ENCODE data around the gene ELF2. TPM values are rescaled to one million over a fixed set of nuclear protein-coding genes. Genes with fewer than 3 reads are reported as not detected.

ELF2 gene
- total and polyA plus RNA-seq, 8 donors = 9.0 to 31.6 (median 18.7) TPM

DNA sequence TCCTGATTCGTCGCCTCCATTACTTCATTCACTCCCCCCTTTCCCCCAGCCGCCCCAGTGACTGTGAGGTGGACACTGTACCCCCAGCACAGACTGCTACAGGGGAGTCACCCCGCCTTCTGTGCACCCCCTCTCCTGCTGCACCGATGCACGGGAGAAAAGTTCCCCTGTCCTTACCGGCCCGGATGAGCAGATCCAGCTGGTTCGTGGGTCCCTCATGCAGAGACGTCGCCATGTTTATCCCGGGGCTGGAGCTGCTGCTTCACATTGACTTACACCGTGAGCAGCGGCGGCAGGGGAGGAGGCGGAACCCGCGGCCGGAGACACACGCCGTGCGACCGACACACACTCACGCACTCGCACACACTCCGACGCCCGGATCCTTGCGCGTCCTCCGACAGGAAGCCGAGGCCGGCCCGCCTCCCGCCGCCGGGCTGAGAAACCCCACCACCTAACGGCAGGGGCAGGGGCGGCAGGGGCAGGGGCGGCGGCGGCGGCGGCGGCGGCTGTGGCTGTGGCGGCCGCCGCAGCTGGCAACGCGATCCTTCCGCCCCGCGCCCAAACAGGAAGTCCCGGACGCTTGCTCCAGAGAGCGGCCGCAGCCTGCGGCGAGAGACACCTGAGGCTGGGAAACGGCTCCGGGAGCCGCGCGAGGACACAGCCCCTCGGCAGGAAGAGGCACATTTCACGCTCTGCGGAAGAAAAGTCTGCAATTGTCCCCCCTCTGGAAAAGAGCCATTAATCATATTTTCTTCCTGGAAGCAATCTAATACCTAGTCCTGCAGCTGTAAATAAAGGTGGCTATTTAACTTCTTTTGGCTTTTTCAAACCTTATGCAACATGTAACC is 92.8 kb downstream of the ELF2 start:
- WGBS, 2 donors = 0 to 1% methylated on average over 50 to 68 of the region's 68 CpGs
- DNase-seq = peak; percentile 88 to 96 (median 91)
- TF ChIP-seq, protein P1, sequence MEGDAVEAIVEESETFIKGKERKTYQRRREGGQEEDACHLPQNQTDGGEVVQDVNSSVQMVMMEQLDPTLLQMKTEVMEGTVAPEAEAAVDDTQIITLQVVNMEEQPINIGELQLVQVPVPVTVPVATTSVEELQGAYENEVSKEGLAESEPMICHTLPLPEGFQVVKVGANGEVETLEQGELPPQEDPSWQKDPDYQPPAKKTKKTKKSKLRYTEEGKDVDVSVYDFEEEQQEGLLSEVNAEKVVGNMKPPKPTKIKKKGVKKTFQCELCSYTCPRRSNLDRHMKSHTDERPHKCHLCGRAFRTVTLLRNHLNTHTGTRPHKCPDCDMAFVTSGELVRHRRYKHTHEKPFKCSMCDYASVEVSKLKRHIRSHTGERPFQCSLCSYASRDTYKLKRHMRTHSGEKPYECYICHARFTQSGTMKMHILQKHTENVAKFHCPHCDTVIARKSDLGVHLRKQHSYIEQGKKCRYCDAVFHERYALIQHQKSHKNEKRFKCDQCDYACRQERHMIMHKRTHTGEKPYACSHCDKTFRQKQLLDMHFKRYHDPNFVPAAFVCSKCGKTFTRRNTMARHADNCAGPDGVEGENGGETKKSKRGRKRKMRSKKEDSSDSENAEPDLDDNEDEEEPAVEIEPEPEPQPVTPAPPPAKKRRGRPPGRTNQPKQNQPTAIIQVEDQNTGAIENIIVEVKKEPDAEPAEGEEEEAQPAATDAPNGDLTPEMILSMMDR (IDR thresholded peaks at IDR 0.05) = peak in 3 of 4 donors; percentile 10 to 39 (median 18)
- no peaks in the 10 kb centered on the region for H3K27me3 ChIP-seq
- no peaks in the 10 kb centered on the region for H3K9me3 ChIP-seq
- peak; percentile 69 to 80 (median 76) for ATAC-seq
- FAIRE-seq = no peak
- peak overlapping the region; percentile 56 to 79 (median 64) for H3K4me3 ChIP-seq
- H3K36me3 ChIP-seq = no peaks in the 10 kb centered on the region
- peak overlapping the region; percentile 93 to 98 (median 95) for H3K27ac ChIP-seq
- H3K4me1 ChIP-seq = peaks cover 10 to 22% (median 21%) of the 10 kb centered on the region in 3 donors
- intact Hi-C loops (cut with DNase I) = no loop called here

DNA sequence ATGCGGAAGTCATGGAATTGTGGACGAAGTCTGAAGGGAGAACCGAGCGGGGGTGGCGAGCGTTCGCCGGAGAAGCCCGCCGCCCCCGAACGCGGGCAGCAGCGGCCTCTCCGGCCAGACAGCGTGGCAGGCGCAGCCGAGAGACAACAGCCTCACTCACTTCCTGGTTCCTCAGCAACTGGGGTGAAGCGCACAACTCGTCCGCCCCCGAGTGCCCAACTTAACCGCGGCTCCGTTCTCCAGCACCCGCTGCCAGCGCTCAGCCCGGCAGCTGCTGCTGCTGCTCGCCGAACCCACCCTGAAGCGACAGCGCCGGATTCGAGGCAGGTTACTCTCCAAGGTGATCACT is 93.4 kb downstream of the ELF2 start:
- peaks cover 10 to 22% (median 21%) of the 10 kb centered on the region in 3 donors for H3K4me1 ChIP-seq

DNA sequence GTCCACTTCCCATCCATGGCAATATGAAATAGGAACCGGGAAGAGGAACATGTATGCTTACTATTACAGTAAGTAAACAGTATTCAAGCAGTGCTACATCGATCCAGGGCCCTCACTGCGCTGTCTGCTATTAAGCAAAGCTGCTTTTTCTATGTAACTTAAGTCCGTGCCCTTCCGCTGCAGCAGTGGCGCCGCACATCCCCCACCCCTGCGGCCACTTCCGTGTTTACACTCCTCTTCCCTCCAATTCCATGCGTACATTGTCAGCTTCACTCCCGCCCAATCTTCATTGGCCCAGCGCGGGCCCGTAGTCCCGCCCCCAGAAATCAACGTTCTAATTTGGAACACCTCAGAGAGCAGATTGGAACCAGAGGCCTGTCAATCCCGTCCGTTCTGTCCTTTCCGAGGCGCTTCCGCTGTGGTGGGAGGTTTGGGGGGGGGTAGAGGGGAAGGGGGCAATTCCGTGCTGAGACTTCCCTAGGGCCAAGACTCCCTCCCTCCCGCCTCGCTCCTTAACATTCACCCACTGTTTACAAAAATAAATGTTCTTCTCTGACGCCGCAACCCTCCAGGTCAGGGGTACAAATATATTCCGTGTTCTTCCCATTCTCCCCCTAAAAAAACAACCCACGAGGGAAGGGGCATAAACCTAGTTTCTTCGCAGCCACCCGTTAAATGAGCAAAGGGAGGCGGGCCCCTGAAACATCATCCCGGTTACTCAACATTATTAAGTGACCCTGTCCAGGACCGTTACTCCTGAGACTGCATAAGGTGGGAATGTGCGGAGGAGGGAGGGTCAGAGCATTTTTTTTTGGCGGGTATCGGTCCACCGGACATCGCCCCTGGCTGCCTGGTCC is 94.0 kb downstream of the ELF2 start:
- peak; percentile 93 for FAIRE-seq
- Histone ChIP-seq H3K9me3 (no peaks in the 10 kb centered on the region), H3K4me1 (peaks cover 12 to 26% (median 24%) of the 10 kb centered on the region in 3 donors), H3K36me3 (no peaks in the 10 kb centered on the region), H3K27ac (peak overlapping the region; percentile 93 to 98 (median 95)), H3K4me3 (peak overlapping the region; percentile 56 to 79 (median 64)), H3K27me3 (no peaks in the 10 kb centered on the region)
- WGBS, 2 donors = 0% methylated on average over 36 to 38 of the region's 38 CpGs
- peak; percentile 88 to 96 (median 94) for DNase-seq
- intact Hi-C loops (cut with DNase I) = no loop called here
- TF ChIP-seq, protein P1 (IDR thresholded peaks at IDR 0.05) = no peak
- ATAC-seq = peak; percentile 80 to 93 (median 85)

More for the DNA sequence above, 93.4 kb downstream of the ELF2 start:
- intact Hi-C loops (cut with DNase I) = no loop called here
- DNase-seq = peak in 4 of 6 donors; percentile 55 to 84 (median 70)
- ATAC-seq = peak; percentile 44 to 74 (median 61)
- Histone ChIP-seq H3K4me3 (peak overlapping the region; percentile 56 to 79 (median 64)), H3K9me3 (no peaks in the 10 kb centered on the region), H3K27me3 (no peaks in the 10 kb centered on the region), H3K27ac (peak overlapping the region; percentile 93 to 98 (median 95)), H3K36me3 (no peaks in the 10 kb centered on the region)
- TF ChIP-seq, protein P1 (IDR thresholded peaks at IDR 0.05) = no peak
- WGBS, 2 donors = 0% methylated on average over 31 to 34 of the region's 34 CpGs
- FAIRE-seq = no peak

DNA sequence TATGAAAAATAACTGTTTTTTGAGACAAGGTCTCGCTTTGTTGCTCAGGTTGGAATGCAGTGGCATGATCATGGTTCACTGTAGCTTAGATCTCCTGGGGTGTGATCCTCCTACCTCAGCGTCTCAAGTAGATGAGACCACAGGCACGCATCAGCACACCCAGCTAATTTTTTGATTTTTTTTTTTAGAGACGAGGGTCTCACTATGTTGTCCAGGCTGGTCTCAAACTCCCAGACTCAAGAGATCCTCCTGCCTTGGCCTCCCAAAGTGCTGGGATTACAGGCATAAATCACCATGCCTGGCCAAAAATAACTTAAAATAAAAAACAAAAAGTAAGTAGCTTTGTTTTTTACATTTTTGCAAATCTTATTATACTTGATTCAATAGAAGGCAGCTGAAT is 98.1 kb downstream of the ELF2 start:
- FAIRE-seq = no peak
- no peak overlapping the region for H3K4me3 ChIP-seq
- H3K27ac ChIP-seq = no peak overlapping the region
- no peaks in the 10 kb centered on the region for H3K27me3 ChIP-seq
- H3K9me3 ChIP-seq = no peaks in the 10 kb centered on the region
- DNase-seq = no peak
- H3K36me3 ChIP-seq = no peaks in the 10 kb centered on the region
- H3K4me1 ChIP-seq = peaks cover 25 to 45% (median 39%) of the 10 kb centered on the region in 3 donors
- intact Hi-C loops (cut with DNase I) = no loop called here
- TF ChIP-seq, protein P1 (IDR thresholded peaks at IDR 0.05) = no peak
- 92 to 95% methylated on average over 4 of the region's 4 CpGs for WGBS, 2 donors
- no peak for ATAC-seq
